Measurements from ENCODE around the gene CYP11A1. TPM values are rescaled to one million over a fixed set of nuclear protein-coding genes. Genes with fewer than 3 reads are reported as not detected.
"Not testable (repeated sequence)": the region's sequence is repeated elsewhere in the genome, so short reads cannot be mapped to it uniquely, and the experiment has no call there.

The CYP11A1 gene
- polyA plus RNA-seq, 3 donors = 0.90 to 1.6 (median 1.2) TPM

DNA sequence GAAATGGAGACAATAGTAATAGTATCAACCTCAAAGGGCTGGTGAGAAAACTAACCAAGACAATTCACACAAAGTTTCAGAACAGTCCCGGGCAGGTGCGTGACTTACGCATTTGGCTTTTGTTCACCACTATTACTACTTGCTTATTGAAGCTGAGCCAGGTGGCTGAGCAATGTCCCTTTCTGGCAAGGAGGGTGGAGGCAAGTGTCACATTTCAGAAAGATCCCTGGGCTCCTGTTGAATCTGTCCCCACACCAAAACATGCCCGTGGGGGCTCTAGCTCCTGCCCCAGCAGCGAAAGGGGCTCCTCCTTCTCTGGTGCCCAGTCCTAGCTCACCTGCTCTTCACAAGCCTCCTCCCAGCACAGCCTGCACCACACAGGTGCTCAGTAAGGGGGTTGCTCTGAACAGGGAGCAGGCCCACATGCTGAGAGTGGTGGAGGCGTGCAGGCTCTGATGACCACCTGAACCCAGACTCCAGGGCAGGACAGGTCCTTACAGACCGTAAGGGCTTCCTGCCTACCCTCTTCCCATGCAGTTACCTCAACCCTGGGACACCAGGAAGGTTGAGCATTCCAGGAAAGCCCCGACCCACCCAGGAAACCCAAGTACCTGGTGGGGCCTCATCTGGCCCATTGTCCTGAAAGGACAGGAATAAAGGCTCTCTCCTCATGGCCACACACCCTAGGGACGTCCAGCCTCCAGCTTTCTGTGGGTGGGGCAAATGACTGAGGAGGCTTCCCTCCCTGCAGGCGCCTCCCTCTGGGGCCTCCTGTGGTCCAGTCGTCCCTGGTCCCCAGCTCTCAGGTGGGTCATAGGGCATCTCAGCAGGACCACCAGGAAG, 33.7 kb upstream of the CYP11A1 start:
- DNase-seq (ENCODE audit: low read depth in 3 of 3, low spot score in 2 of 3) = no peak

DNA sequence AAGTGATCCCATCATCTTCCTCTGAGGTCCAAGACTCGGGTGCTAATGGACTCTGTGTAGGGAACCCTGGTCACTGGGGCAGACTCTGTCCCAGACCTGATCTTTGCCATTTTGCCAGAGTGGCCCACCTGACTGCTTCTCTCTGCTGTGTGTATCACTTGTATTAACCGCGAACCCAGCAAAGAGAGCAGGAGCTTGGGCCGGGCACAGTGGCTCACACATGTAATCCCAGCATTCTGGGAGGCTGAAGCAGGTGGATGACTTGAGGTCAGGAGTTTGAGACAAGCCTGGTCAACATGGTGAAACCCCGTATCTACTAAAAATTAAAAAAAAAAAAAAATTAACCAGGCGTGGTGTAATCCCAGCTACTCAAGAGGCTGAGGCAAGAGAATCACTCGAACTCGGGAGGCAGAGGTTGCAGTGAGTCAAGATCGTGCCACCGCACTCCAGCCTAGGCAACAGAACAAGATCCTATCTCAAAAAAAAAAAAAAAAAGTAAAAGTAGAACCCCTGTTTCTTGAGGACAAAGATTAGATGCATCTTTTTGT, 32.9 kb upstream of the CYP11A1 start:
- no peak for DNase-seq (ENCODE audit: low read depth in 3 of 3, low spot score in 2 of 3)

DNA sequence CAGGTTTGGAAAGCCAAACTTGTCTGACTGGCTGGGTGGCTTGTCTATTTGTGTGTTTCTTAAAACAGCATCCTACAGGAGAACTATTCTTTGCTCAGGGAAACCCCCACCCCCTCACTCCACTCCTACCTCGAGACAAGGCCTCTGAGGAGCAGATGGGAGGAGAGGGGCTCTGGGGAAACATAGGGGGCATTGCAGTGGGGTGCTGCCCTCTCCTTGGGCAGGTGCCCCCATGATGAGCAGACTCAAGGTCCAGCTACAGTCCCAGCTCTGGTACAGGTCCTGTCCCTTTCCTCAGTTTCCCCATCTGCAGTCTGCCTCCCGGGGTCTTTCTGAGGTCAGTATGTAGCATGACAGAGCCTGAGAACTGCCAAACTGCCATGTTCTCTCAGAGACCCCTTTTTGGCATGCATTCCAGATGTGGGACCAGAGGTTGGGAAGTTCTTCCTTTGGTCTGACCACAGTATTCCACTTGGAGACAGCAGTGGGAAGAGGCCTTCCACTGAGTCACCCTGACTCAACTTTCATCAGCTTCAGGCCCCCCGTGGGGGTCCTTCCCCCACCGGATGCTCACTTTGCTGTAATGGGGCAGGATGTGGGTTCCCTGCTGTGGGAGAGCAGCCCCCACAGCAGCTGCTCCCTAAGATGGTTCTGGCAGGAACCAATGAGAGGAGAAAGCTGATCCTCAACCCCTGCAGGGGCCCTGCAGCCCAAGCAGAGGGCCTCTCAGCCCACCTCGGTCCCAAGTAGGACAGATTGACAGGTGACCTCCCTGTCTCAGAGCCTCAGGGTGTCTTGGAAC, 32.3 kb upstream of the CYP11A1 start:
- DNase-seq (ENCODE audit: low read depth in 3 of 3, low spot score in 2 of 3) = no peak

DNA sequence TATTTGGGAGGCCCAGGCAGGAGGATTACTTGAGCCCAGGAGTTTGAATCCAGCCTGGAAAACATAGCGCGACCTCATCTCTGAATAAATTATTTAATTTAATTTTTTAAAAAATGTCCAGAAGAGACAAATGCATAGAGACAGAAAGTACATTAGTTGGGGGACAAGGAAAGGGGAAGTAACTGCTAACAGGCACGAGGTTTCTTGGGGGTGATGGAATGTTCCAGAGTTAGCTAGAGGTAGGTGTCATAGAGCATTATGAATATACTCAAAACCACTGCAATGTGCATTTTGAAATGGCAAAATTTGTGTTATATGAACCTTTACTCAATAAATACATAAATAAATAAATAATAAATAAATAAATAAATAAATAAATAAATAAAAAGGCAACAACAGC, 31.7 kb upstream of the CYP11A1 start:
- DNase-seq (ENCODE audit: low read depth in 3 of 3, low spot score in 2 of 3) = no peak

DNA sequence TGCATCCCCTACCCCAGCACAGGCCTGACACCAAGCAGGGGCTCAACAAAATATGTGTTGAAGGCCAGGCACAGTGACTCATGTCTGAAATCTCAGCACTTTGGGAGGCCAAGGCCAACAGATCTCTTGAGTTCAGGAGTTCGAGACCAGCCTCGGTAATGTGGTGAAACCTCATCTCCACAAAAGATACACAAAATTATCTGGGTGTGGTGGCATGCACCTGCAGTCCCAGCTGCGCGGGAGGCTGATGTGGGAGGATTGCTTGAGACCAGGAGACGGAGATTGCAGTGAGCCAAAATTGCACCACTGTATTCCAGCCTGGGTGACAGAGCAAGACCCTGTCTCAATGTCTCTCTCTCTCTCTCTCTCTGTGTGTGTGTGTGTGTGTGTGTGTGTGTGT, 30.7 kb upstream of the CYP11A1 start:
- DNase-seq (ENCODE audit: low read depth in 3 of 3, low spot score in 2 of 3) = no peak

DNA sequence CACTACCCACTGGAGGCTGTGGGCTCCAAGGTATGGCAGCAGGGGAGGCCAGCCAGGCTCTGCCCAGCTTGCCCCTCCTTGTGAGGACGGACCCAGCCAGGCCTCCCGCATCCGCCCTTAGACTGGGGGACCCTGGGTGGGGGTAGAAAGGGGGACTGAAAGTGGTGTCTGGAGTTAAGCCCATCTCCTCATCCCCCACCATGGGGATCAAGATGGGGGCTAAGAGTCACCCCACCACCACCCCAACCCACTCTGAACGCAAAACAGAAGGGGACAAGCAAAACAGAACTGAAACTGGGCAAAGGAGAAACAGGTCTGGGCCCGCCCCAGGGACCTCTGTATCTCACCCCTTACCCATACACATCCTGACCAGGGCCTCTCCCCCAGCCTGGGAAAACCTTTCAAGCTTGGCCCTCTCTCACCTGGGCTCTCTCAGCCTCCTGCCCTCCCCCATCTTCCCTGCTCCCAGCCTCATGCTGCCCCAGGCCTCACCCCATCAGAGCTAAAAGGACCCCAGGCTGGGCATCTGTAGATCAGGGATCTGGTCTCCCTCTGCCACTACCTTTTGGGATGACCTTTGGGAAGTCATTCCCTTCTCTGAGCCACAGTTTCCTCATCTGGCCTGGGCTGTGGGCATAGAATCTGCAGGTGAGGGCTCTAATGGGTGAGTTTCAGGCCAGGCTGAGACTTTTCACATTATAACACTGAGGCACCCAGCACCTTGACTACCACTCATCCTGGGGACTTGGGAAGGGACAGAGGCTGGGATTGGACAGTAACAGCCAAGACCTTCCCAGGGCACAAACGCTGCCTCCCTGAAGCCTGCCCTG, 30.0 kb upstream of the CYP11A1 start:
- DNase-seq (ENCODE audit: low read depth in 3 of 3, low spot score in 2 of 3) = no peak

DNA sequence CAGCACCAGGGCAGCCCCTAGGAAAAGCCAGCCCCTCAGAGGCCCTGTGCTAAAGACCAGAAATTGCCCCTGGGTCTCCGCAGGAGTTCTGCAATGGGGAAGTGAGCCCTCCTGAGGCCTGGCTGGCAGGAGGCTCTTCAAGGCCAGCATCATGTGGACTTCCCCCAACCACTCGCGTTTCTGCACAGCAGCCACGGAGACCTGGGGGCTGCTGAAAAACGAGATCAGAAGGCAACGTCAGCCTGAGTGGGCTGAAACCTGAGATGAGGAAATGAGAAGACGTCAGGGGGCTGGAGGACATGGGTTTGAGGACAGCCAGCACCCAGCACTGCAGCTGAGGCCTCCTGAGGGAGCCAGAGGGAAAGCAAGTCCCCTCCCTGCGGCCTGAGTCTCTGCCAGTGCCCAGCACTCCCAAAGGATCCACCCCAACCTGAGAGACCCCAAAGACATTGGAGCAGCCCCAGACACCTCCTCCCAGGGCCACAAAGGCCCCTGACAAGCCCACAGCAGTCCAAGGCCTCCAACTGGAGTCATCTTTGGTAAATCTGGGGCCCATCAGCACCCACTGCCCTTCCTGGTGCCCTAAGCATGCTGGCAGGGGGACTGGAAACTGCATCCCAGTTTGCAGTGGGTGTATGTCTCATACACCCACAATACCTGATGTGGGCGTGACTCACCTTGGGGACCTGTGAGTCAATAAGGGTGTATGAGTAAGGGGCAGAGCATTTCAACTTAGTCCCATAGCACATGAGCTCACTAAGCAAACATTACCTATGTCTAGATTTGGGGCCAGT, 29.2 kb upstream of the CYP11A1 start:
- DNase-seq (ENCODE audit: low read depth in 3 of 3, low spot score in 2 of 3) = no peak

DNA sequence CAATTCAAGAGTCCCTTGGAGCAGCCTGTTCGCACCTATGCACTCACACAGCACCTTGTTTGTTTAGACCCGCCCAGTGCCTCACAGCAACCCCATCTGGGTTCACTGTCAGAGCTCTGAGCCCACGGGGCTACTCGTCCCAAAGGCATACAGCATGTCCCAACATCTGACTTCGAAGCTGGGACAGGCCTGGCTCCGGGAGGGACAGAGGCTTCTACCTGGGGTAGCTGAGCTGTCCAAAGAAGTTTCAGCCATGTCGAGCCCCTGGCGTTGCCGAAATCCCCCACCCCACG, 28.6 kb upstream of the CYP11A1 start:
- DNase-seq (ENCODE audit: low read depth in 3 of 3, low spot score in 2 of 3) = no peak

DNA sequence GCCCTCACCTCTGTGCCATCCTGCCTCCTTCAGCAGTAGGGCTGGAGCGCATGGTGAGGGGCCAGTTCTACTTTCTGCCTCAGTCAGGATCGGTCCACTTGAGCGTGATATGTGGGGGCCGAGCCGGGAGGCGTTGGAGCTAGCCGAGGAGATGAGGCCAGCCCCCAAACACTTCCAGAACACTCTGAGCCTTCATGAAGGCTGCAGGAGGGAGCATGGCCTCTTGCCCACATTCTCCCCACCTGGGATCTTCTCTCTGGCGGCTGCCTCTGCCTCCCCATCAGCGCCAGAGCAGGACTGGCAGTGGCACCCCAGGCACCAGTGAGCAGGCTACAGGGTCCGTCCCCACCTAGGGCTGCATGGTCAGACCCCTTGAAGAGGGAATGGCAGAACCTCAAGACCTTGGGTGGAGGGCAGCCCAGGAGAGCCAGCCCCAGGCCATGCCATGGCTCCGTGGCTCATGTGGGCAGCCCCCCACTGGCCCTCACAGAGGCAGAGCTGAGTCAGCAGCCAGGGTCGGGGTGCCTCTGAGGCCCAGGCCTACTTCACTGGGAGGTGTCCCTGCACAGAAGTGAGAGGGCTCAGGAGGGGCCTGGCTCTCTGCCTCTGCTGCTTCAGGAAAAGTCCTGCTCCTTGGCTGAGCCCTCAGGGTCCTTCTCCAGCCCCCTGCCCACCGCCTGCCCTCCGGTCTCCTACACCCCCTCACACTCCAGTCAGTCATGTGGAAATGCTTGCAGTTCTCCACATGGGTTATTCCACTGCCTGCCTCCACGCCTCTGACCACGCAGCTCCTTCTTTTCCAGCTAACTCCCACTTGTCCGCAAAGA, 28.1 kb upstream of the CYP11A1 start:
- no peak for DNase-seq (ENCODE audit: low read depth in 3 of 3, low spot score in 2 of 3)

DNA sequence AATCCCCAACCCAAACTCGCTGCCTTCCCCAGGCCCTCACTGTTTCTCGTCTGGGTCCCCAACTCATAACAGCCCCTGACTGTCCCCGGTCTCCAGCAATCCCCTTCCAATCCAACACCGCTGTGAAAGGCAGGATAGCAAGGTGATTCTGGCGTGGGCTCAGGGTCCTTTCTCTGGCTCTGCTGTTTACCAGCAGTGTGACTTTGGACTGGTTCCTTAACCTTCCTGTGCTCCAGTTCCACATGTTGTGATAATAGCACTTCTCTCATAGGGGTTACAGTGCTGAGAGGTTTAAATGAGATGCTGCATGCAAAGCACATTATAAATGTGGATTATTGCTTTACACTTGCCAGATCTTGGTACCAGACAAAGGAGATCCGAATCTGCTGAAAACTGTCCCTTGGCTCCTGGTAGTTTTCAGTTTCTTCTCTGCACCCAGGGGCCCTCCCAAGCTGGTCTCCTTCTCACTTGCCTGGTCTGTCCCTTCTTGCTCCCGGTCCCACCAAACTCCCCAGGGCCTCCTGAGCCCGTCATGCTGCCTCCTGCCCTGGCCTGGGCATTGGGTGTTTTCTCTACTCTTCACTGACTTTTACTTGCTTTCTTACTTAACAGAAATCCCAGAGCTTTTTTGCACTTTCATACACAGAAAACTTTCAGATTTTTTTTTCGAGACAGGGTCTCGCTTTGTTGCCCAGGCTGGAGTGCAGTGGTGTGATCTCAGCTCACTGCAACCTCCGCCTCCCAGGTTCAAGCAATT, 26.8 kb upstream of the CYP11A1 start:
- no peak for DNase-seq (ENCODE audit: low read depth in 3 of 3, low spot score in 2 of 3)

DNA sequence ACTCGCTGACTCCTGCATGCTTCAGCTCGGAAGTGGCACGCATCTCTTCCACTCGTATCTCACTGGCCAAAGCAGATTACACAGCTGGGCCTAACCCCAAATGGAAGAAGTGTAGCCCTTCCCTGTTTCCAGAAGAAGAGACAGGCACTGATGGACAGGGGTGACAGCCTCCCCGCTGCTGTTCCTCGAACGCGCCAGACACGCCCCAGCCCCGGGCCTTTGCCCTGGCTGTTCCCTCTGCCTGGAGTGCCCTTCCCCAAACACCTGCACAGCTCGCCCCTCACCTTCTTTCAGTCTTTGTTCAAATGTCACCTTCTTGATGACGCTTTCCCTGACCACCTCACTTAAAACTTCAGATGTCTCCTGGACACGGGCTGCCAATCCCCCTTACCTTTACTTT, 26.0 kb upstream of the CYP11A1 start:
- no peak for DNase-seq (ENCODE audit: low read depth in 3 of 3, low spot score in 2 of 3)

DNA sequence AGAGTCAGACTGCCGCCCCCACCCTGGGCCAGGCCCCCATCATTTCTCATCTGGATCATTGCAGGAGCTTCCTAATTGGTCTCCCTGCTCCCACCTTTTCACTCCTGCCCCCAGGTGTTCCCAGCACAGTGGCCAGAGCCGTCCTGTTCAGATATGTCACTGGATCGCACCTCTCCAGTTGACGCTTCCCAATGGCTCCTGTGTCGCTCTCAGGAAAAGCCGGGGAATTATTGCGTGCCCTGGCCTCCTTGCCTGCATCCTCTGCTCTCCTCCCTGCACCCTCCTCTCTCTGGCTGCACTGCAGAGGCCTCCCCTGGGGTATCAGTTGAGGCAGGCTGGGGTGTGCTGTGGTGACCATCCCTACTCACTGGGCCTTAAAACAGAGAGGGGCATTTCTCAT, 25.5 kb upstream of the CYP11A1 start:
- no peak for DNase-seq (ENCODE audit: low read depth in 3 of 3, low spot score in 2 of 3)

DNA sequence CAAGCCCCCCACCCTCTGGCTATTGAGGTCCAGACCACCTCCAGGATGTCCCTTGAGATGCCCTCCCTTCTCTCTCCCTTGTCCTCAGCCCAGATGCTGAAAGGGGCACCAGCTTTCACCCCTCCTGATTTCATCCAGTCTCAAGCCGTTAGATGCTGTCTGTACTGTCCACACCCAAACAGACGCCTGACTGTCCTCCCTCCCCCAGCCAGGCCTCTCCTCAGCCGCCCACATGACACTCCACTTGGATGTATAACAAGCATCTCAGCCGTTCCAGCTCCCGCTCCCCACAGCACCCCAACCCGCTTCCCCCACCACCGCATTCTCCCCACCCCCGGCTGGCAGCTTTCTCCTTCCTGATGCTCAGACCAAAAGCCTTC, 25.0 kb upstream of the CYP11A1 start:
- no peak for DNase-seq (ENCODE audit: low read depth in 3 of 3, low spot score in 2 of 3)

DNA sequence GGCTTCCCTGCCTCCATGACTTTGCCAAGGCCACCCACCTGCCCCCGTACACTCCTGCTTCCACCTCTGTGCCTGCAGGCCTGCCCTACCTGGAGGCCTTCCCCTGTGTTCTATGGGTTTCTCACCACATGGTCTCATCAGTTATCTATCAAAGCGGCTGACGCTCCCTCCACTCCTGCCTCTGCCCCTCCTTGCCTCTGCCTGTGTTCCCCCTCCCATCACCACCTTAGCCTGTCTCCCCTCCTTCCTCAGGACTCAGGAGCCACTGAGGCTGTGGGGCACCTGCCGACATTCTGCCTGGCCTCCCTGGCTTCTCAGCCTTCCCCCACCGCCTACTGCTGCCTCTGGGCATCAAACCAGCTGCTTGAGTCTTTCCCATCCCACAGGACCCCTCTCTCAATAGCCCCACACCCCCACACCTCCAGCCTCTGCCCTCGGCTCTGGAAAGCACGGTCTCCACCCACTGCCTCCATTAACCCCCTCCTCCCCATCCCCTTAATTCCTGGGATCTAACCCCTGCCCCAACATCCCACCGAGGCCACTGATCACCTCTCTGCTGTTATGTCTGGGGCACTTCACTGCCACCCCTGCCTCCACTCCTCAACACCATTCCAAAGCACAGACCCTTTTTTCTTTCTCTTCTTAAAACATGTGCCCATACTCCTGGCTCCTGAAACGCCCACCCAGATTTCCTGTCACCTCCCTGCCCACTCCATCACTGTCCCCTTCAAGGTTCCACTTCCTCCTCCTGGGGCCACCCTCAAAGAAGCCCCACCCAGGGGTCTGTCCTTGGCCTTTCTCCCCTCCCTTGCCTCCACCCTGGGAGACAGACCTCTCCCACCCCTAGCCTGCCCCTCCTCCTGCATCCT, 24.4 kb upstream of the CYP11A1 start:
- DNase-seq (ENCODE audit: low read depth in 3 of 3, low spot score in 2 of 3) = no peak

DNA sequence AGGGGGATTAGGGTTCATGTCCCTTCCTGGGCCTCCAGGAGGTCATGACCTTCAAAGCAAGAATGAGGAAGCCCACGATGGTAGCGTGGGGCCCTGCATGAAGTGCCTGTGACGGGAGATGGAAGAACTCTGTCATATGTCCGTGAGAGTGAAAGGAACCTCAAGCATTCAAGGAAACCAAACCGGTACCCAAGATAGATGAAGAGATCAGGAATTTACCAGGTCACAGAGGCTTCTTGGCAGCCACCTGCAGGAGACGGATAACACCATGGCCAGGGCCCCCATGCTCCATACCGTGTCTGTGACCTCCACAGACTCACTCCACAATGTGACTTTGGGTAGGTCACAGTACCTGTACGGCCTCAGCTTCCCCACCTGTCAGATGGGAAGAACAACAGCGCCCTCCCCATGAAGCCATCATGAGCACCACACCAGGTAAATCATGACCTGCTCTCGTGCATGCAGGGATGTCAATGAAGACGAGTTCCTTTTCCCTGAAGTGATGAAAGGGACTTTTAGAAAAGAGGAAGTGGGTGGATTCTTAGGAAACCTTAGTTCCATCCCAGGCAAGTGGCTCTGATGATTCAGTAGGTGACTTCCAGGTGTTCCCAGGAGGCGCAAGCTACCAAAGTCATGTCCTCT, 23.3 kb upstream of the CYP11A1 start:
- DNase-seq (ENCODE audit: low read depth in 3 of 3, low spot score in 2 of 3) = no peak

DNA sequence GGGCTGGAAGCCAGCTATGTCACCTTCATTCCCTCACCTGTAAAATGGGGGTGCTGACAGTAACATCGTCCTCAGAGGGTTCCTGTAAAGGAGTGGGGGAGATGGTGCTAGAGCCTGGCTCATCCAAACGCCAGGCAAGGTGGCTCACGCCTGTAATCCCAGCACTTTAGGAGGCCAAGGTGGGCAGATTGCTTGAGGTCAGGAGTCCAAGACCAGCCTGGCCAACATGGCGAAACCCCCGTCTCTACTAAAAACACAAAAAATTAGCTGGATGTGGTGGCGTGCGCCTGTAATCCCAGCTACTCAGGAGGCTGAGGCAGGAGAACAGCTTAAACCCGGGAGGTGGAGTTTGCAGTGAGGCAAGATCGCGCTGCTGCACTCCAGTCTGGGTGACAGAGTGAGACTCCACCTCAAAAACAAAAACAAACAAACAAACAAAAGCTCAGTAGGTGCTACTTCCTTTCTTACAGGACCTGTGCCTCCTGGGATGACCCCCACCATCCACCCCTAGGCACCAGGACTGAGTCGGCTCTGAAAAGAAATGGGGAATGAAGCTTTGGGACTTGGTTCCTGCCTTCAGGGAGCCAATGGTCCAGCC, 22.7 kb upstream of the CYP11A1 start:
- DNase-seq (ENCODE audit: low read depth in 3 of 3, low spot score in 2 of 3) = not testable (repeated sequence)
